ENCODE results near the gene CCT6A.

- TF ChIP-seq EZH2 (IDR thresholded peaks at IDR 0.05; ENCODE audit: borderline replicate concordance, low read length), result no peak
- TF ChIP-seq, protein P1, sequence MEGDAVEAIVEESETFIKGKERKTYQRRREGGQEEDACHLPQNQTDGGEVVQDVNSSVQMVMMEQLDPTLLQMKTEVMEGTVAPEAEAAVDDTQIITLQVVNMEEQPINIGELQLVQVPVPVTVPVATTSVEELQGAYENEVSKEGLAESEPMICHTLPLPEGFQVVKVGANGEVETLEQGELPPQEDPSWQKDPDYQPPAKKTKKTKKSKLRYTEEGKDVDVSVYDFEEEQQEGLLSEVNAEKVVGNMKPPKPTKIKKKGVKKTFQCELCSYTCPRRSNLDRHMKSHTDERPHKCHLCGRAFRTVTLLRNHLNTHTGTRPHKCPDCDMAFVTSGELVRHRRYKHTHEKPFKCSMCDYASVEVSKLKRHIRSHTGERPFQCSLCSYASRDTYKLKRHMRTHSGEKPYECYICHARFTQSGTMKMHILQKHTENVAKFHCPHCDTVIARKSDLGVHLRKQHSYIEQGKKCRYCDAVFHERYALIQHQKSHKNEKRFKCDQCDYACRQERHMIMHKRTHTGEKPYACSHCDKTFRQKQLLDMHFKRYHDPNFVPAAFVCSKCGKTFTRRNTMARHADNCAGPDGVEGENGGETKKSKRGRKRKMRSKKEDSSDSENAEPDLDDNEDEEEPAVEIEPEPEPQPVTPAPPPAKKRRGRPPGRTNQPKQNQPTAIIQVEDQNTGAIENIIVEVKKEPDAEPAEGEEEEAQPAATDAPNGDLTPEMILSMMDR (IDR thresholded peaks at IDR 0.05; ENCODE audit: low read length), result no peak
These were observed 21.2 kb upstream of the CCT6A start for GRCh38 chr7:56030340-56030739.
